ENCODE measurements around the gene CEBPB.
"Not testable (repeated sequence)": the region's sequence is repeated elsewhere in the genome, so short reads cannot be mapped to it uniquely, and the experiment has no call there.

Gene CEBPB

GRCh38 chr20:50190251-50191064 is at the start of gene CEBPB:
TSS of gene CEBPB (plus strand) at chr20:50190830. CDS start at chr20:50191034, 204 bp downstream.
- DNase-seq: peak; percentile 84 to 86

GRCh38 chr20:50141018-50141675 is 49.5 kb upstream of the CEBPB start:
- DNase-seq: no peak

- DNase-seq: no peak
Observed at GRCh38 chr20:50141811-50142561, 48.6 kb upstream of the CEBPB start.

- DNase-seq: no peak
Observed at GRCh38 chr20:50142812-50143211, 47.8 kb upstream of the CEBPB start.

GRCh38 chr20:50144362-50144761 is 46.3 kb upstream of the CEBPB start:
- DNase-seq: no peak

- no peak for DNase-seq
Observed at GRCh38 chr20:50145566-50145965, 45.1 kb upstream of the CEBPB start.

GRCh38 chr20:50146214-50146613 is 44.4 kb upstream of the CEBPB start:
- DNase-seq: no peak

GRCh38 chr20:50146732-50147662 is 43.6 kb upstream of the CEBPB start:
- DNase-seq: peak; percentile 80 to 84

GRCh38 chr20:50149481-50150254 is 41.0 kb upstream of the CEBPB start:
- no peak for DNase-seq

- DNase-seq: no peak
Observed at GRCh38 chr20:50151034-50151743, 39.4 kb upstream of the CEBPB start.

GRCh38 chr20:50152394-50153152 is 38.1 kb upstream of the CEBPB start:
- DNase-seq: no peak

GRCh38 chr20:50153153-50153499 is 37.5 kb upstream of the CEBPB start:
- DNase-seq: no peak

GRCh38 chr20:50153500-50154377 is 36.9 kb upstream of the CEBPB start, which contains the start of gene PEDS1:
TSS of gene PEDS1 (minus strand) at chr20:50153723. CDS start at chr20:50153637, 86 bp downstream.
- peak; percentile 67 to 73 for DNase-seq

- DNase-seq: not testable (repeated sequence)
Observed at GRCh38 chr20:50161494-50161893, 29.1 kb upstream of the CEBPB start.

- DNase-seq: no peak
Observed at GRCh38 chr20:50163570-50164317, 26.9 kb upstream of the CEBPB start.

GRCh38 chr20:50165684-50166554 is 24.7 kb upstream of the CEBPB start:
- peak; percentile 88 to 90 for DNase-seq

- DNase-seq: peak; percentile 68 to 89
Observed at GRCh38 chr20:50169329-50169823, 21.3 kb upstream of the CEBPB start.

Data from activated CD4-positive, alpha-beta T cell treated with anti-CD3 and anti-CD28 coated beads for 4 hours (primary cell).